ENCODE measurements around the gene GPR25. TPM values are rescaled to one million over a fixed set of nuclear protein-coding genes. Genes with fewer than 3 reads are reported as not detected.

The GPR25 gene
- total RNA-seq, 1 experiment from 2014 or later, result not detected

DNA sequence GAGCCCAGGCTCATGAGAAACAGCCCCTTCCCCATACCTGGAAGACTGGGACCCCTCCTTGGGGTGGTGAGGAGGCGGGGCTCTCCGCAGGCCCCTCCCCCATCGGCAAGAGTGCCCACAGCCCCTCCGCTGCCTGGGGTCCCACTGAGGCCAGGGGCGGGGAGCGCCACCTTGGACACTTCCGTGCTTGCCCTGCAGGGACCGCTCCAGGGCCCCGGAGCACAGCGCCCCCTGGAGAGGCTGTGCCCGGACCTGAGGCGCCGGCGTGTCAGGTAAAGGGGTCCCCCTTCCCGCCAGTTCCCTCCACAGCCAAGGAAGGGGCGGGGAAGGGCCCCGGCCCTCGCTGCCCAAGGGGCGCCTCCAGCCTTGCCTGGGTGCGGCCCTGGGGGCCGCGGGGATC, 43.4 kb downstream of the GPR25 start (continued):
- TF ChIP-seq, protein P1, sequence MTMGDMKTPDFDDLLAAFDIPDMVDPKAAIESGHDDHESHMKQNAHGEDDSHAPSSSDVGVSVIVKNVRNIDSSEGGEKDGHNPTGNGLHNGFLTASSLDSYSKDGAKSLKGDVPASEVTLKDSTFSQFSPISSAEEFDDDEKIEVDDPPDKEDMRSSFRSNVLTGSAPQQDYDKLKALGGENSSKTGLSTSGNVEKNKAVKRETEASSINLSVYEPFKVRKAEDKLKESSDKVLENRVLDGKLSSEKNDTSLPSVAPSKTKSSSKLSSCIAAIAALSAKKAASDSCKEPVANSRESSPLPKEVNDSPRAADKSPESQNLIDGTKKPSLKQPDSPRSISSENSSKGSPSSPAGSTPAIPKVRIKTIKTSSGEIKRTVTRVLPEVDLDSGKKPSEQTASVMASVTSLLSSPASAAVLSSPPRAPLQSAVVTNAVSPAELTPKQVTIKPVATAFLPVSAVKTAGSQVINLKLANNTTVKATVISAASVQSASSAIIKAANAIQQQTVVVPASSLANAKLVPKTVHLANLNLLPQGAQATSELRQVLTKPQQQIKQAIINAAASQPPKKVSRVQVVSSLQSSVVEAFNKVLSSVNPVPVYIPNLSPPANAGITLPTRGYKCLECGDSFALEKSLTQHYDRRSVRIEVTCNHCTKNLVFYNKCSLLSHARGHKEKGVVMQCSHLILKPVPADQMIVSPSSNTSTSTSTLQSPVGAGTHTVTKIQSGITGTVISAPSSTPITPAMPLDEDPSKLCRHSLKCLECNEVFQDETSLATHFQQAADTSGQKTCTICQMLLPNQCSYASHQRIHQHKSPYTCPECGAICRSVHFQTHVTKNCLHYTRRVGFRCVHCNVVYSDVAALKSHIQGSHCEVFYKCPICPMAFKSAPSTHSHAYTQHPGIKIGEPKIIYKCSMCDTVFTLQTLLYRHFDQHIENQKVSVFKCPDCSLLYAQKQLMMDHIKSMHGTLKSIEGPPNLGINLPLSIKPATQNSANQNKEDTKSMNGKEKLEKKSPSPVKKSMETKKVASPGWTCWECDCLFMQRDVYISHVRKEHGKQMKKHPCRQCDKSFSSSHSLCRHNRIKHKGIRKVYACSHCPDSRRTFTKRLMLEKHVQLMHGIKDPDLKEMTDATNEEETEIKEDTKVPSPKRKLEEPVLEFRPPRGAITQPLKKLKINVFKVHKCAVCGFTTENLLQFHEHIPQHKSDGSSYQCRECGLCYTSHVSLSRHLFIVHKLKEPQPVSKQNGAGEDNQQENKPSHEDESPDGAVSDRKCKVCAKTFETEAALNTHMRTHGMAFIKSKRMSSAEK (CRISPR knock-in tag; IDR thresholded peaks at IDR 0.05; ENCODE audit: borderline replicate concordance), result 0 out of 2 replicates have a peak, but pooled peaks have one; percentile 11

DNA sequence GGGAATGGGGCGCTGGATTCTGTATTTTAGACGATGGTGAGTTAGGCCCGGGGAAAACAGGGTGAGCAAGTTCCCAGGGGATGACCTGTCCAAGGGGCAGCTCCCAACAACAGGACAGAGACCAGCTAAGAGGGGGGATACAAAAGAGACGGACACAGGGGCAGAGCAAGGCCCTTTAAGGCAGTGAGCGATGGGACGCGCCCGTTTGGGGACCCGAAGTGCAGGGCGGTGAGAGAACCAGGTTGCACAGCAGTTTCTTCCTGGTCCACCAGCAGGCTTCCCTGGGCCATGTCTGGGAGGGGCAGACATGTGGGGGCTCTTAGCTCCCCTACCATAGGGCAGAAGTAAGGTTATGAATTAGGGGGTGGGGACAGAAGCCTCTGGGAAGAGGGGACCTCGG, 43.9 kb downstream of the GPR25 start:
- Mint-ChIP-seq H3K4me3 (peak overlapping the region; percentile 41), H3K4me1 (peaks cover 5% of the 10 kb centered on the region; the same call in 1 of the 2 replicates), H3K9me3 (no peaks in the 10 kb centered on the region), H3K36me3 (peaks cover 14% of the 10 kb centered on the region), H3K27ac (no peak overlapping the region), H3K27me3 (ENCODE audit: low read depth) (no peaks in the 10 kb centered on the region)
- TF ChIP-seq, protein P2, sequence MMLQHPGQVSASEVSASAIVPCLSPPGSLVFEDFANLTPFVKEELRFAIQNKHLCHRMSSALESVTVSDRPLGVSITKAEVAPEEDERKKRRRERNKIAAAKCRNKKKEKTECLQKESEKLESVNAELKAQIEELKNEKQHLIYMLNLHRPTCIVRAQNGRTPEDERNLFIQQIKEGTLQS (CRISPR knock-in tag; conservative IDR thresholded peaks at IDR 0.05), result no peak
- TF ChIP-seq NFATC4 (CRISPR knock-in tag; IDR thresholded peaks at IDR 0.05) (no peak), TEAD4 (CRISPR knock-in tag; IDR thresholded peaks at IDR 0.05) (no peak), ZNF416 (CRISPR knock-in tag; IDR thresholded peaks at IDR 0.05) (no peak), ZNF425 (CRISPR knock-in tag; conservative IDR thresholded peaks at IDR 0.05) (no peak), TCF7 (CRISPR knock-in tag; IDR thresholded peaks at IDR 0.05; ENCODE audit: low read depth) (no peak), JAZF1 (CRISPR knock-in tag; IDR thresholded peaks at IDR 0.05) (no peak), ZNF671 (CRISPR knock-in tag; IDR thresholded peaks at IDR 0.05) (no peak), ZNF138 (CRISPR knock-in tag; conservative IDR thresholded peaks at IDR 0.05) (no peak), FOXK1 (CRISPR knock-in tag; IDR thresholded peaks at IDR 0.05) (no peak), ZNF121 (CRISPR knock-in tag; IDR thresholded peaks at IDR 0.05) (no peak), RORB (CRISPR knock-in tag; IDR thresholded peaks at IDR 0.05) (no peak), PRDM15 (CRISPR knock-in tag; IDR thresholded peaks at IDR 0.05) (no peak), SP1 (CRISPR knock-in tag; conservative IDR thresholded peaks at IDR 0.05) (no peak), NR1H2 (CRISPR knock-in tag; IDR thresholded peaks at IDR 0.05) (no peak), HMGA2 (CRISPR knock-in tag; IDR thresholded peaks at IDR 0.05) (no peak), TP53 (CRISPR knock-in tag; IDR thresholded peaks at IDR 0.05) (no peak)
- TF ChIP-seq, protein P3, sequence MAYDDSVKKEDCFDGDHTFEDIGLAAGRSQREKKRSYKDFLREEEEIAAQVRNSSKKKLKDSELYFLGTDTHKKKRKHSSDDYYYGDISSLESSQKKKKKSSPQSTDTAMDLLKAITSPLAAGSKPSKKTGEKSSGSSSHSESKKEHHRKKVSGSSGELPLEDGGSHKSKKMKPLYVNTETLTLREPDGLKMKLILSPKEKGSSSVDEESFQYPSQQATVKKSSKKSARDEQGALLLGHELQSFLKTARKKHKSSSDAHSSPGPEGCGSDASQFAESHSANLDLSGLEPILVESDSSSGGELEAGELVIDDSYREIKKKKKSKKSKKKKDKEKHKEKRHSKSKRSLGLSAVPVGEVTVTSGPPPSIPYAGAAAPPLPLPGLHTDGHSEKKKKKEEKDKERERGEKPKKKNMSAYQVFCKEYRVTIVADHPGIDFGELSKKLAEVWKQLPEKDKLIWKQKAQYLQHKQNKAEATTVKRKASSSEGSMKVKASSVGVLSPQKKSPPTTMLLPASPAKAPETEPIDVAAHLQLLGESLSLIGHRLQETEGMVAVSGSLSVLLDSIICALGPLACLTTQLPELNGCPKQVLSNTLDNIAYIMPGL (CRISPR knock-in tag; IDR thresholded peaks at IDR 0.05), result no peak
- ChIA-PET CTCF (interaction anchor here (0.8 to 5.1 kb wide), 9 partner anchors 9 to 104 kb away, joined by 3 to 33 read pairs (median 13); no protein-coding TSS in a partner anchor), POLR2A (no interaction called here)
- DNase-seq (ENCODE audit: low spot score) (no peak), ATAC-seq (no peak)

Data from WTC11 (cell line).